GM18858 (cell line): ENCODE data around the gene RPS14.
A peak's percentile ranks its signal among the peaks of the same experiment; 100 is the strongest.
"Not testable (repeated sequence)": the region's sequence is repeated elsewhere in the genome, so short reads cannot be mapped to it uniquely, and the experiment has no call there.

ENCODE experiments used
- ATAC-seq: cut with Tn5 transposase; IDR thresholded peaks from one replicate; pipeline ENCODE4 v1.9.1; 2021; ENCODE audit not compliant: unreplicated experiment

RPS14 gene

DNA sequence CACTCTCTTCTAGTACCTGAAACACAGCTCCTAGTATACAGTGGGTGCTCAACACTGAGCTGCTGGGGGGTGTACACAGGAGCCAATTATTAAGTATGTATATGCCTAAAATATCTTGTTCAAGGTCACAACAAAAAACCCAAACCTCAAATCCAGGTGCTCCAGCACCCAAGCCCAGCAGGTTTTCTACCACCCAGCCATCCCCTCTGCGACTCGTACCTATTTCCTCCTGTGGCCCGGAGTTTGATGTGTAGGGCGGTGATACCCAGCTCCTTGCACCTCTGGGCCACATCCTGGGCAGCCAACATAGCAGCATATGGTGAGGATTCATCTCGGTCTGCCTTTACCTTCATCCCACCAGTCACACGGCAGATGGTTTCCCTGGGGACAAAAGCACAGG, 3.0 kb downstream of the RPS14 start:
- ATAC-seq, result no peak

- no peak for ATAC-seq
Observed at GRCh38 chr5:150446088-150446487, 3.5 kb downstream of the RPS14 start.

- no peak for ATAC-seq
Observed at GRCh38 chr5:150444770-150445169, 4.8 kb downstream of the RPS14 start.

DNA sequence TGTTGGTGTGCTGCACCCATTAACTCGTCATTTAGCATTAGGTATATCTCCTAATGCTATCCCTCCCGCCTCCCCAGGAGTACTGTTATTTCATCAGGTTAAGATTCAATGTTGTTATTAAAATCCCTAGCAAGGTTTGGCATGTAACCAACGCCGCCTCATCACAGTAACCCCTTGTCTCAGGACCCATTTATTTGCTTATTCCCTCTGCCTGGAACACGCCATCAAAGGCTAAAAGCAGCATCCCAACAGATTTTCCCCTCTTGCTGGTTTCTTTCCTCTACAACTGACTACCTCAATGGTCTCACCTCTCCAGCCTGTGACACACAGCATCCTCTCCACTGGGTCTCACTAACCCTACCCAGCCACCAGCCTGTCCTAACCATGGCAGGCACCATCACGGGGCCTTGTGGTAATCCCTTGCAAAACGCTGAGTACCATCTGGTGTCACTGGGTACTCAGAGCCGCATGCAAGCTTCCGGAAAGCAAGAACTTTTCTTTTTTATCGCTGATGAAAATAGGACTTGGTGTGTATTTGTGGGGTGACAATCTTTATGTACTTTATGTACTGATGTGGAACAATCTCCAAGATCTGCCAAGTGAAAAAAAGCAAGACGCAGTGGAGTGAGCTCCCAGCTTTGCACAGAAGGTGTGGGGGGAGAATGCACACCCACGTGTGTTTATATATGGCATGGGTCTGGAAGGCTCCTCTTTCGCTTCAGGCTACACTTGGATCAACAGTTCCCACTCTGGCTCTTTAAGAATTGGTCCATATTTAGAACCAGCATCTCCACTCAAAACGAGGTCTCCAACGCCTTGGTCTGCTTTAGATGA, 6.1 kb downstream of the RPS14 start:
- ATAC-seq, result no peak

DNA sequence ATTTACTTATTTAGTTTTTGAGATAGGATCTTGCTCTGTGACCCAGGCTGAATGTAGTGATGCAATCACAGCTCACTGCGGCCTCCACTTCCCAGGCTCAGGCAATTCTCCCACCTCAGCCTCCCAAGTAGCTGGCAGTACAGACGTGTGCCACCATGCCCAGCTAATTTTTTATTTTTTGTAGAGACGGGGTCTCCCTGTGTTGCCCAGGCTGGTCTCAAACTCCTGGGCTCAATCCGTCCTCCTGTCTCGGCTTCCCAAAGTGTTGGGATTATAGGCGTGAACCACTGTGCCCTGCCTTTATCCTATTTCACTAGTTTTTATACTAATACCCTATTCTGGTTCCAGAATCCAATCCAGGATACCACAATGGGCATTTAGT, 6.8 kb downstream of the RPS14 start:
- no peak for ATAC-seq

DNA sequence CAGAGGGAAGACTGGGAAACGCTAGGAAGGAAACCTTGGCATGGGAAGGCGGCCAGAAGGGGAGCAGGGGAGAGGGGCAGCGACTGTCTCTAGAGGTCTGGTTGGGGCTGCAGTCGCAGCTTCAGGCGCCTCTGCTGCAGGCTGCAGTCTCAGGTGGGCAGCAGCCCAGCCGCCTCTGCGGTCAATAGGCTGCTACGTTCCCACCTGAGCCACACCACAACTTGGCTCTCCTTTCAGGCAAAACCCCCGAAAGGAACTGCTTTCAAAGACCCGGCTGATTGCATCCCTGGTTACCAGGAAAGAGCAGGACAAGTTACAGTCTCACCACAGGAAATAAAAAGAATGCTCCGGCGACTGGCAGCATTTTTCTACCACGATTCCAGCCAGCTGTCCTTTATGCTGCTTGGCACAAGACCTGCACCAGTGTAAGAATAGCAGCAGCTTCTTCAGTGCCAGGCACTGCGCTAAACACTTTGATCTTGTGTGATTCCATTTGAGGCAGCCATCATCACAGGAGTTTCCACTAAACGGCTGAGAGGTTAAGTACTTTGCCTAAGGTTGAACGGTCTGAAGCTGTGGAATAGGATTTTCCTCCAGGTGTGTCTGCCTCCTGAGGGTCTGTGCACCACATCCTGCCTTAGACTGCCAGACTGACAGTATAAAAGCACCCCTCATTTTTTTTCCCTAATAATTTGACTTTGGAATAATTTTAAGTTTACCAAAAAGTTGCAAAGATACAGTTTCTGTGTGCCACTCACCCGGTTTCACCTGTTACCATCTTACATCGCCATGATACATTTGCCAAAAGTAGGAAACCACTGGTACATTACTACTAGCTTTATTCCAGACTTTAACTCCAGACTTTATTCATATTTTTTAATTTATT, 7.5 kb downstream of the RPS14 start:
- ATAC-seq, result no peak

DNA sequence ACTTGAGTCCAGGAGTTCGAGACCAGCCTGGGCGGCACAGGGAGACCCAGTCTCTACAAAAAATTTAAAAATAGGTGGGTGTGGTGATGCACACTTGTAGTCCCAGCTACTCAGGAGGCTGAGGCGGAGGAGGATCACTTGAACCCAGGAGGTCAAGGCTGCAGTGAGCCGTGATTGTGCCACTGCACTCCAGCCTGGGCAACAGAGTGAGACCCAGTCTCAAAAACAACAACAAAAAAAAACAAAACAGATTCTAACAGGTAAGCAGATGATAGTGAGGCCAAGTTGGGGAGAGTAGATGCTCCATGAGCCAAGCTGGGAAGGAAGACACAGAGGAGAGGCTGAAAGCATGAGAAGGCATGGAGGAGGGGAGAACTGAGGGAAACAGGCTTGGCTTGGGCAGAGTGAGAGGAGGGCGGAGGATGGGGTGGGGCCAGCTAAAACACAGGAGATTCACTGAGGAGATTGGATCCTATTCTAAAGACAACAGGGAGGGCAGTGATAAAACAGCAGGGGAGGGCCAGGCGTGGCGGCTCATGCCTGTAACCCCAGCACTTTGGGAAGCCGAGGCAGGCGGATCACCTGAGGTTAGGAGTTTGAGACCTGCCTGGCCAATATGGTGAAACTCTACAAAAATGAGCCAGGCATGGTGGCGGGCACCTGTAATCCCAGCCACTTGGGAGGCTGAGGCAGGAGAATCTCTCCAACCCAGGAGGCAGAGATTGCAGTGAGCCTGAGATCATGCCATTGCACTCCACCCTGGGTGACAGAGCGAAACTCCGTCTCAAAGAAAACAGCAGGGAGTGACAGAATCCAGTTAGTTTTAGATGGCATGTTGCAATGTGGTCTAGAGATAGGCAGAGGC, 8.4 kb downstream of the RPS14 start:
- ATAC-seq, result no peak

- no peak for ATAC-seq
Observed at GRCh38 chr5:150438873-150439546, 10.5 kb downstream of the RPS14 start.

DNA sequence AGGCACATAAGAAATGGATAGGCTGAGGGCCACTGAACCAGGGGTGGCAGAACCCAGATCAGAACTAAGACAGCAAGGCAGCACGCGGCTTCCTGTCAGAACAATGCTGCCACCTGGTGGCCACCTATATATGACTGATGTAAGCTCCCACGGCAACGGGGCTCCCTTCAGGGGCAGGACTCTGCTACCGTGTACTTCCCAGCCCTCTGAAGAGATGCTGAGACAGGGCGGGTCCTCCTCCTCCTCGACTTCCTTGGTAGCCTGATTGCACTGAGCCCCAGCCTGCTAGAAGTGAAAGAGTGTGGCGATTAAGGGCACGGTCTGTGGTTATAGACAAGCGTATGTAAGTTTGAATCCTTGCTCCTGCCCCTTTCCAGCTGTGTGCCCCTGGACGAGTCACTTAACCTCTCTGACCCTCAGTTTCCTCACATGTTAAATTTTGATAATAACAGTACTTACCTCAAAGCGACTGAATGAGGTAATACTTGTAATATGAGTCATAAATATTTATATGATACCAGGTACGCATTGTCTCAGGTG, 13.3 kb downstream of the RPS14 start:
- ATAC-seq, result peak; percentile 90

DNA sequence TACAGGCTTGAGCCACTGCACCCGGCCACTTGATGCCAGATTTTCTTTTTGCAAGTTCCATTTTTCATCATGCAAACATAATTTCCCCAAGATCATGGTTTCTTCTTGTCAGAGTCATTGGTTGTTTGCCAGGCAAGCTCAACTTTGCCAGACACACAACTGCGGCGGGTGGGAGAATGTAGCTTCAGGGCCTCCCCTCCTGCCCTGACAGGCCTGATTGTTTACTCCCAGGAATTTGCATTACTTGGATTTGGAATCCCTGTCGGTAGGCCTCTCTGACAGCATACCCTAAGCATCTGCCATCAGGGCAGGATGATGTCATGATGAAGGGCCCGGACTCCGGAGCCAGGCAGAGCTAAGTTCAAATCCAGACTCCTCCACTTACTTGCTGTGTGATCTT, 15.1 kb downstream of the RPS14 start:
- no peak for ATAC-seq

- ATAC-seq, result no peak
Observed at GRCh38 chr5:150431574-150431973, 18.0 kb downstream of the RPS14 start.

DNA sequence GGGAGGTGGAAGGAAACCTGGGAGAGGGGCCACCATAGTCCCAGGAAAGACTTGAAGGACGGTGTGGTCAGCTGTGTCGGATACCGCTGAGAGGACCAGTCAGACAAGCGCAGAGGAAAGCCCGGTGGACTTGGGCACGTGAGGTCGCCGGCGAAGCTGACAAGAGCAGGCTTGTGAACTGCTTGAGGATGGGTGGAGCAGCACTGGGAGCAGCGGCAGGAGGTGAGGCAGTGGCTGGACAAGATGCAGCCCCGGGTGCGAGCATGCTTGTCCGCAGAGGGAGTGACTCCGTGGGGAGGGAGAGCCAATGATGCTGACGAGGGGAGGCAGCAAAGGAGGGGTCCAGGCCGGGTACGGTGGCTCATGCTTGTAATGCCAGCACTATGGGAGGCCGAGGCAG, 18.5 kb downstream of the RPS14 start:
- ATAC-seq, result no peak

DNA sequence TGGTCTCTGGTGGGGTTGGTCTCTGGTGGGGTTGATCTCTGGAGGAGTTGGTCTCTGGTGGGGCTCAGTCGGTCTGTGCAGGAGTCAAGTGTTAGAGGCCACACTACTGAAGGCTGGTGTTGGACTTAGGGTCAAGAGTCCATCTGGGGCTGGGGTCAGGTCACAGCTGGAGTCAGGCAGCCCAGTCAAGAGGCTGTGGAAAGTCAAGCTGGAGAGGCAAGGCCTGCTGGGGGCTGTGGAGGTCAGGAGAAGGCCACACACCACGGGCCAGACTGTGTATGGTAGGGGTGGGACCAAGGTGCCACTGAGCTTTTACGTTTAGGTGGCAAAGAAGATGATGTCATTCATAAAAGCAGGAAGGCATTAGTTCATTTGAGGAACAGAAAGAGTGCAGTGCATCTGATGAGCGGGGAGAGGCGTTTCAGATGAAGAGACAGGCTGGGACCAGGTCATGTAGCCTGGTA, 20.1 kb downstream of the RPS14 start:
- peak; percentile 77 for ATAC-seq

DNA sequence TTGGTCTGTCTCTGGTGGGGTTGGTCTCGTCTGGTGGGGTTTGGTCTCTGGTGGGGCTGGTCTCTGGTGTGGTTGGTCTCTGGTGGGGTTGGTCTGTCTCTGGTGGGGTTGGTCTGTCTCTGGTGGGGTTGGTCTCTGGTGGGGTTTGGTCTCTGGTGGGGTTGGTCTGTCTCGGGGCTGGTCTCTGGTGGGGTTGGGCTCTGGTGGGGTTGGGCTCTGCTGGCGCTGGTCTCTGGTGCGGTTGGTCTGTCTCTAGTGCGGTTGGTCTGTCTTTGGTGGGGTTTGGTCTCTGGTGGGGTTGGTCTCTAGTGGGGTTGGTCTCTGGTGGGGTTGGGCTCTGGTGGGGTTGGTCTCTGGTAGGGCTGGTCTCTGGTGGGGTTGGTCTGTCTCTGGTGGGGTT, 20.6 kb downstream of the RPS14 start:
- ATAC-seq, result no peak

DNA sequence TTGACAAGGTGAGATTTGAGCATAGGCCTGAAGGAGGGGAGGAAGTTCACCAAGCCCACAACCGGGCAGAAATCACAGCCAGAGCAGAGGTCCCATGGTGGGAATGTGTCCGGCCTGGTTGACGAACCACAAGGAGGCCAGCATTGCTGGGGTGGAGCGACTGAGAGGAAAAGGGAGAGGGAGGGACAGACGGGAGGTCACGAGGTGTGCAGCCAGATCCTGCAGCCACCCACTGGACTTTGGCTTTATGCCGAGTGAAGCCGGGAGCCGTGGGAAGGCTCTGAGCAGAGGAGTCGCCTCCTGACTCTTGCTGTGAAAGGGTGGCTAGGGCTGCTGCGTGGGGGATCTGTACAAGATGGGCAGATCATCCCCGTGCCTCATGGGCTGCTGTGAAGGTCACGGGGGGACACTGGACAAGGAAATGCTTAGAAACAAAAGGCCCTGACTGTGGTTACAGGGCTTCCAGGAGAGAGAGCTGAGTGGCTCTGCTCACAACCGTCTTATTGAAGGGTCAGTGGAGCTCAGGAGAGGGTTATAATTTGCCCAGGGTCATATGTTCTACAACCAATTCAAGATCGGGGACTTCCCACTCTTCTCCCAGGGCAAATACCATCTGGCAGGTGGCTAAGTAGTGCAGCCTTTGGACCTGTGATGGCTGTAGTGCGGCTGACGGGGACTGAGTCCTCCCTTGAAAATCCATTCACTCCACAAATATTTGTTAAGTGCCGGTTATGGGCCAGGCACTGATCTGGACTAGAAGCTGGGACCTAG, 21.2 kb downstream of the RPS14 start:
- no peak for ATAC-seq

DNA sequence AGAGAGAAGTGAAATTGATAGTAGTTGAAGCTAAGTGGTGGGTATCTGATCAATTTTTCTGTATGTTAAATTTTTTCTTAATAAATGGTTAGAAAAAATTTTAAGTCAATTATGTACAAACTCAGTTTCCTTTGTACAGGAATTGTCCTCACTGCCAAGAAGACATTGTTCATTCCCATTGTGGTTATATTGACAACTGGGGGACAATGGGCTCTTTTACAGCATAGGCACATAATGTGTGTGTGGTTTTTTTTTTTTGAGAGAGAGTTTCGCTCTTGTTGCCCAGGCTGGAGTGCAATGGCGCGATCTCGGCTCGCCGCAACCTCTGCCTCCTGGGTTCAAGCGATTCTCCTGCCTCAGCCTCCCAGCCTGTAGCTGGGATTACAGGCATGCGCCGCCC, 23.4 kb downstream of the RPS14 start:
- not testable (repeated sequence) for ATAC-seq

- ATAC-seq, result no peak
Observed at GRCh38 chr5:150422758-150423157, 26.8 kb downstream of the RPS14 start.

DNA sequence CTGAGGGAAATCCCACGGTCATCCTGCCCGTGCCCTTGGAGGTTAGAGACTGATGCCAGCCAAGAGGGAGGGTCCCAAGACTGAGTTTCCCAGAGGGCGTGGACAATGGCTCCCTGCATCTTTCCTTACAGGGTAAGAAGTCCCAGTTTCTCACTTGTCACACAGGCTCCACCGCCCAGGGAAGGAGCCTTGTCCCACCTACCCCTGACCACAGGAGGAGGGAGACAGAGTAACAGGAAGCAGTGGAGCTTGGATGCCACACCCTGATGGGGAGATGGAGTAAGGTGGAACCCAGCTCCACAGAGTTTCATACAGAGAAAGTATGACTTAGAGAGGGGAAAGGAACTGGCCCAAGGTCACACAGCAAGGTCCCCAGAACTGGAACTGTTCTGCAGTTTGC, 27.5 kb downstream of the RPS14 start:
- ATAC-seq, result no peak

DNA sequence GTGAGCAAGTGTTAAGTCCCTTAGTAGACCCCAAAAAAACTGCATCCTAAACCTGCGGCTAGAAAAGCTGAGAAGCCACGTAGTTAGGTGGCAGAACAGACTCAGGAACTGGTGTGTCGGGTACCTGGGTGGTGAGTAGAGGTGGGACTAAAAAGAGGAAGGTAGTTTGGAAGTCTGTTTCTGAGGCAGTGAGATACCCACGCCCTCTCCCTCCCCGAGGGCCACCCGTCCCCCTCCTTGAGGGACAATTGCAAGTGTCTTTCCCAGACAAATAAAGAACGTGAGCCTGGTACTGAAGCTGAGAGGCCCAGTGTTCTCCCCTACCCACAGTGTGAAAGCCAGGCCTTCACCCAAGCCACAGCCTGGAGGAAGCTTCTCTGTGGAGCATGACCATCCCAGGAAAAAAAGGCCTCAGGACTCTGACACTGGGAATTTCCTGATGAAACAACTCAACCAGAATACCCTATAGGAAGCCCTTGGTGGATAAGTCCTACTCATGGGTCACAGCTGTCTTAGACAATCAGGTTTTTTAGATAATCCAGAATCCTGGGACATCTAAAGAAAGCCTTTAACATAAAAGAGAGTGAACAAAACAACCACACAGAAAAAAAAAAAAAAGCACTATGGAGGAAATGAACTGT, 29.8 kb downstream of the RPS14 start:
- peak; percentile 69 for ATAC-seq
